H9 (cell line): ENCODE data around the gene B3GNT3. TPM values are rescaled to one million over a fixed set of nuclear protein-coding genes. Genes with fewer than 3 reads are reported as not detected.

Experiments
- DNase-seq: peaks from one replicate; pipeline ENCODE4 v3.0.0-alpha.2; 2017
- H2AFZ ChIP-seq: one replicate; pipeline ENCODE4 v1.6.1; 2013; ENCODE audit warnings: mild to moderate bottlenecking, low read length, control low read depth, moderate library complexity
- H2AK5ac ChIP-seq: 2 replicates; pipeline ENCODE4 v1.6.1; 2013; ENCODE audit warnings: low read length, control low read depth, mixed read lengths; ENCODE audit not compliant: insufficient read length
- H2BK120ac ChIP-seq: one replicate; pipeline ENCODE4 v1.6.1; 2013; ENCODE audit warnings: low read depth, mild to moderate bottlenecking, low read length, control low read depth, inconsistent platforms; ENCODE audit not compliant: poor library complexity, severe bottlenecking
- H2BK12ac ChIP-seq: 2 replicates; pipeline ENCODE4 v1.6.1; 2013; ENCODE audit warnings: low read length, control low read depth, mixed read lengths, low read depth; ENCODE audit not compliant: insufficient read length
- H2BK15ac ChIP-seq: 2 replicates; pipeline ENCODE4 v1.6.1; 2013; ENCODE audit warnings: low read depth, low read length, control low read depth
- H2BK20ac ChIP-seq: one replicate; pipeline ENCODE4 v1.6.1; 2013; ENCODE audit warnings: low read depth, mild to moderate bottlenecking, low read length, control low read depth, inconsistent platforms; ENCODE audit not compliant: poor library complexity, severe bottlenecking
- H2BK5ac ChIP-seq: 2 replicates; pipeline ENCODE4 v1.6.1; 2013; ENCODE audit warnings: low read length, control low read depth, mixed read lengths; ENCODE audit not compliant: insufficient read length
- H3K14ac ChIP-seq: 2 replicates; pipeline ENCODE4 v1.6.1; 2013; ENCODE audit warnings: low read length, control low read depth; ENCODE audit not compliant: insufficient read depth
- H3K18ac ChIP-seq: 2 replicates; pipeline ENCODE4 v1.6.1; 2013; ENCODE audit warnings: low read depth, mild to moderate bottlenecking, mixed read lengths, low read length, control low read depth; ENCODE audit not compliant: insufficient read length
- H3K23ac ChIP-seq: 2 replicates; pipeline ENCODE4 v1.6.1; 2013; ENCODE audit warnings: low read length, control low read depth, mixed read lengths, low read depth; ENCODE audit not compliant: insufficient read length
- H3K23me2 ChIP-seq: 2 replicates; pipeline ENCODE4 v1.6.1; 2013; ENCODE audit warnings: low read depth, mild to moderate bottlenecking, mixed read lengths, low read length, control low read depth; ENCODE audit not compliant: insufficient read length, poor library complexity, severe bottlenecking
- H3K27ac ChIP-seq: 2 replicates; pipeline ENCODE4 v1.5.1; 2013; ENCODE audit warnings: low read length, control low read depth, mixed read lengths, low read depth; ENCODE audit not compliant: insufficient read length
- H3K27me3 ChIP-seq: 2 replicates; pipeline ENCODE4 v1.6.1; 2013; ENCODE audit warnings: low read length, control low read depth, inconsistent platforms; ENCODE audit not compliant: insufficient read depth
- H3K4ac ChIP-seq: 2 replicates; pipeline ENCODE4 v1.6.1; 2013; ENCODE audit warnings: low read depth, mild to moderate bottlenecking, control low read depth, inconsistent platforms, low read length, moderate library complexity
- H3K4me1 ChIP-seq: 2 replicates; pipeline ENCODE4 v1.6.1; 2013; ENCODE audit warnings: low read length, control low read depth, inconsistent platforms; ENCODE audit not compliant: insufficient read depth
- H3K4me2 ChIP-seq: 2 replicates; pipeline ENCODE4 v1.6.1; 2013; ENCODE audit warnings: low read length, control low read depth, mixed read lengths; ENCODE audit not compliant: insufficient read length, insufficient read depth
- H3K56ac ChIP-seq: 2 replicates; pipeline ENCODE4 v1.6.1; 2013; ENCODE audit warnings: low read depth, mild to moderate bottlenecking, mixed read lengths, low read length, control low read depth; ENCODE audit not compliant: insufficient read length
- H3K79me1 ChIP-seq: 2 replicates; pipeline ENCODE4 v1.6.1; 2013; ENCODE audit warnings: low read depth, mild to moderate bottlenecking, moderate library complexity, low read length, control low read depth, inconsistent platforms; ENCODE audit not compliant: insufficient read depth, poor library complexity, severe bottlenecking
- H3K79me2 ChIP-seq: 2 replicates; pipeline ENCODE4 v1.6.1; 2013; ENCODE audit warnings: low read length, control low read depth, inconsistent platforms; ENCODE audit not compliant: insufficient read depth
- H3K9ac ChIP-seq: 2 replicates; pipeline ENCODE4 v1.6.1; 2013; ENCODE audit warnings: low read length, control low read depth, mixed read lengths; ENCODE audit not compliant: insufficient read length; ENCODE audit errors: extremely low read depth
- H3K9me3 ChIP-seq: one replicate; pipeline ENCODE4 v1.6.1; 2013; ENCODE audit warnings: low read depth, low read length, inconsistent platforms; ENCODE audit not compliant: control insufficient read depth
- H3T11ph ChIP-seq: one replicate; pipeline ENCODE4 v1.6.1; 2013; ENCODE audit warnings: mild to moderate bottlenecking, low read length, control low read depth, inconsistent platforms
- H4K20me1 ChIP-seq: one replicate; pipeline ENCODE4 v1.6.1; 2013; ENCODE audit not compliant: control insufficient read depth, insufficient read length, insufficient read depth
- H4K5ac ChIP-seq: 2 replicates; pipeline ENCODE4 v1.6.1; 2013; ENCODE audit warnings: low read depth, mild to moderate bottlenecking, mixed read lengths, low read length, control low read depth; ENCODE audit not compliant: insufficient read length
- H4K8ac ChIP-seq: replicated peaks from 2 replicates; pipeline ENCODE4 v1.6.1; 2013; ENCODE audit warnings: low read length, control low read depth, mixed read lengths, low read depth; ENCODE audit not compliant: insufficient read length
- H4K91ac ChIP-seq: 2 replicates; pipeline ENCODE4 v1.6.1; 2013; ENCODE audit warnings: low read depth, mild to moderate bottlenecking, moderate library complexity, mixed read lengths, low read length, control low read depth; ENCODE audit not compliant: insufficient read length
- H3K27ac Mint-ChIP-seq, 3 experiments: 2 replicates in 2 of 3; 3 replicates in 1 of 3; pipeline ENCODE4 v1.8.0; 2020 to 2021; ENCODE audit warnings: mixed read lengths in 3 of 3, mild to moderate bottlenecking in 1 of 3, moderate library complexity in 1 of 3
- H3K27me3 Mint-ChIP-seq: 2 replicates; pipeline ENCODE4 v1.8.0; 2021; ENCODE audit warnings: low read depth, mild to moderate bottlenecking, moderate library complexity, mixed read lengths
- H3K36me3 Mint-ChIP-seq, 3 experiments: 2 replicates in 2 of 3; 3 replicates in 1 of 3; pipeline ENCODE4 v1.8.0; 2020 to 2021; ENCODE audit warnings: low read depth in 3 of 3, mixed read lengths in 3 of 3; ENCODE audit not compliant: insufficient read depth in 1 of 3
- H3K4me1 Mint-ChIP-seq, 2 experiments: 2 replicates each; pipeline ENCODE4 v1.8.0; 2020; ENCODE audit warnings: mixed read lengths in 2 of 2
- H3K4me3 Mint-ChIP-seq, 2 experiments: 2 replicates in 1 of 2; 3 replicates in 1 of 2; pipeline ENCODE4 v1.8.0; 2020 to 2021; ENCODE audit warnings: mild to moderate bottlenecking in 2 of 2, mixed read lengths in 2 of 2, moderate library complexity in 1 of 2
- H3K9me3 Mint-ChIP-seq, 2 experiments: 2 replicates in 1 of 2; 3 replicates in 1 of 2; pipeline ENCODE4 v1.8.0; 2020; ENCODE audit warnings: mild to moderate bottlenecking in 2 of 2, mixed read lengths in 2 of 2, moderate library complexity in 1 of 2
- CTCF ChIP-seq: fragments of 200-600 bp; sonication (generic); conservative IDR thresholded peaks from 3 replicates; pipeline ENCODE4 v1.8.0; 2021; ENCODE audit warnings: antibody characterized with exemption, mild to moderate bottlenecking
- WGBS: extraction: QIAGEN DNeasy Blood & Tissue Kit; methylation state at CpG from one replicate; pipeline ENCODE4 v1.1.7; 2013; ENCODE audit warnings: missing lambda C conversion rate, low lambda C conversion rate, mixed read lengths; ENCODE audit not compliant: insufficient read length; ENCODE audit errors: extremely low coverage; 5-methylcytosine and 5-hydroxymethylcytosine counted together
- total RNA-seq: library from RNA; stranded (reverse); gene quantifications from 2 replicates; pipeline ENCODE4 v1.2.1, GENCODE V29; 2021

B3GNT3 gene
- total RNA-seq, 1 experiment from 2014 or later = 0.96 TPM

- no peaks in the 10 kb centered on the region for H3K23me2 ChIP-seq
- no peak overlapping the region for H3K23ac ChIP-seq
- no peak overlapping the region for H4K5ac ChIP-seq
- no peak overlapping the region for H3K4me2 ChIP-seq
- no peak overlapping the region for H2BK15ac ChIP-seq
- Mint-ChIP-seq H3K9me3 (no peaks in the 10 kb centered on the region; a peak in 1 of 5 replicates), H3K27me3 (peaks cover 5% of the 10 kb centered on the region; the same call in 1 of the 2 replicates), H3K27ac (no peak overlapping the region), H3K4me3 (no peak overlapping the region), H3K4me1 (no peaks in the 10 kb centered on the region), H3K36me3 (no peaks in the 10 kb centered on the region)
- H4K20me1 ChIP-seq = no peaks in the 10 kb centered on the region
- no peak overlapping the region for H2BK20ac ChIP-seq
- no peak overlapping the region for H2BK5ac ChIP-seq
- H3K18ac ChIP-seq = no peak overlapping the region
- H3K4me1 ChIP-seq = no peaks in the 10 kb centered on the region
- no peak overlapping the region for H2AK5ac ChIP-seq
- no peaks in the 10 kb centered on the region for H3K27me3 ChIP-seq
- no peak for TF ChIP-seq CTCF
- no peak overlapping the region for H3K4ac ChIP-seq
- no peak overlapping the region for H3K56ac ChIP-seq
- WGBS = no CpG with 5 or more reads among the region's 12 CpGs
- no peaks in the 10 kb centered on the region for H3K79me1 ChIP-seq
- no peak overlapping the region for H2BK12ac ChIP-seq
- no peak overlapping the region for H4K8ac ChIP-seq
- no peaks in the 10 kb centered on the region for H3K79me2 ChIP-seq
- H4K91ac ChIP-seq = no peak overlapping the region
- no peak overlapping the region for H3K9ac ChIP-seq
- H3K27ac ChIP-seq = no peak overlapping the region
- H3T11ph ChIP-seq = no peak overlapping the region
- H2AFZ ChIP-seq = no peak overlapping the region
- H3K14ac ChIP-seq = no peak overlapping the region
- H2BK120ac ChIP-seq = no peak overlapping the region
- no peak for DNase-seq
- H3K9me3 ChIP-seq = no peaks in the 10 kb centered on the region
These were observed 7.4 kb downstream of the B3GNT3 start for GRCh38 chr19:17802137-17802858.
